T-helper 9 cell (primary cell): ENCODE results near the gene ATOX1.

Experiments used
- DNase-seq: peaks from one replicate; pipeline ENCODE4 v3.0.0-alpha.2; 2020

ATOX1 gene

GRCh38 chr5:151697452-151697851 lies 61.0 kb downstream of the ATOX1 start:
- DNase-seq = no peak

GRCh38 chr5:151696470-151697061 lies 61.9 kb downstream of the ATOX1 start:
- no peak for DNase-seq

GRCh38 chr5:151695464-151695863 lies 63.0 kb downstream of the ATOX1 start:
- DNase-seq = no peak

- DNase-seq = no peak
These were observed 64.4 kb downstream of the ATOX1 start for GRCh38 chr5:151694035-151694485.
